K562 (cell line): ENCODE measurements around the gene DENND2C. TPM values are rescaled to one million over a fixed set of nuclear protein-coding genes. Genes with fewer than 3 reads are reported as not detected.

Experiments
- ARNT ChIP-seq, 2 experiments: fragments of 450-650 bp; IDR thresholded peaks; 2 replicates each; pipeline ENCODE4 v1.6.1; 2016; ENCODE audit warnings: mild to moderate bottlenecking in 1 of 2
- SMAD2 ChIP-seq: fragments of 150-350 bp; IDR thresholded peaks from 2 replicates; pipeline ENCODE4 v1.6.1; 2014; ENCODE audit warnings: low read depth, mild to moderate bottlenecking, low read length
- ZBTB43 ChIP-seq: sonication (generic); formaldehyde crosslinking; IDR thresholded peaks from 2 replicates; pipeline ENCODE4 v1.8.0; 2023; ENCODE audit warnings: mild to moderate bottlenecking, missing genetic modification reagents
- ZC3H4 ChIP-seq: sonication (generic); formaldehyde crosslinking; IDR thresholded peaks from 2 replicates; pipeline ENCODE4 v1.9.0; 2021; ENCODE audit warnings: missing genetic modification reagents, borderline replicate concordance
- ZNF407 ChIP-seq: fragments of 450-650 bp; IDR thresholded peaks from 2 replicates; pipeline ENCODE4 v1.6.1; 2016; ENCODE audit warnings: low read depth
- polyA plus RNA-seq, 8 experiments: library from polyadenylated mRNA; depleted of rRNA in 4 of 8; stranded (reverse) in 5 of 8; unstranded in 3 of 8; fragments of >200 nt; fragmentation: Nextera tagmentation in 2 of 8; fragmentation: Illumina TruSeq in 1 of 8; extraction: Ambion mirVana in 2 of 8; extraction: Trizol in 1 of 8; gene quantifications; 2 replicates each; pipeline versions ENCODE4 v1.2.1 to v1.2.3, GENCODE V29; 2011 to 2014; ENCODE audit warnings: inconsistent platforms in 1 of 8, missing spikeins in 1 of 8
- total RNA-seq, 7 experiments: library from RNA; depleted of rRNA in 6 of 7; stranded (reverse); fragments of >200 nt in 6 of 7; fragmentation: Illumina TruSeq in 2 of 7; extraction: Trizol in 2 of 7; gene quantifications; 2 replicates each; pipeline versions ENCODE4 v1.2.1 to v1.2.3, GENCODE V29; 2011 to 2021; ENCODE audit warnings: low replicate concordance in 1 of 7

Gene DENND2C
- total and polyA plus RNA-seq, 9 of the 15 experiments (the other 6 are each of a cell fraction or from before 2014, with no cell fraction given), result 0.03 to 0.25 (median 0.14) TPM

DNA sequence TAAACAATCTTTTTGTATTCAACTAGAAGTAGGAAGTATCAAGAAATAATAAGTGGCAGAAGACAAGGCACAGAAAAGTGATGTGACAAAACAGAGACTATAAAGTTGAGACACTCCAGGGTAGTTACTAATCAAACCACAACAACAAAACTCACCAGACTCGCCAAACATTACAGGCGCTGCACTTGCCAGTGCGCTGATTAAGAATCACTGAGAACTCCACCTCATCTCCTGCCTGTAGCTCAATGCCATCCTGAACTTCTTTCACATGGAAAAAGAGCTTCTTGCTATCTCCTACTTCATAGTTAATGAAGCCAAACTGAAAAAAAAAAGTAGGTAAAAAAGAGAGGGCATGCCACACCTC is 49.6 kb upstream of the DENND2C start (continued):
- no peak for TF ChIP-seq ZNF407
- no peak for TF ChIP-seq ZBTB43
- TF ChIP-seq SMAD2, result no peak
- no peak for TF ChIP-seq ZC3H4 (CRISPR knock-in tag)
- no peak for TF ChIP-seq ARNT (IDR thresholded peaks at IDR 0.05)
